ENCODE measurements around the gene KSR1.
"Not testable (repeated sequence)": the region's sequence is repeated elsewhere in the genome, so short reads cannot be mapped to it uniquely, and the experiment has no call there.

Gene KSR1

GRCh38 chr17:27634776-27635175, 178.5 kb downstream of the KSR1 start:
- no peak for DNase-seq (ENCODE audit: low read depth)

GRCh38 chr17:27635275-27635823, 179.1 kb downstream of the KSR1 start:
- DNase-seq (ENCODE audit: low read depth) = no peak

- DNase-seq (ENCODE audit: low read depth) = not testable (repeated sequence)
Measured at GRCh38 chr17:27636005-27636520, 179.8 kb downstream of the KSR1 start.

- not testable (repeated sequence) for DNase-seq (ENCODE audit: low read depth)
Measured at GRCh38 chr17:27637818-27638217, 181.6 kb downstream of the KSR1 start.

- DNase-seq (ENCODE audit: low read depth) = not testable (repeated sequence)
Measured at GRCh38 chr17:27638415-27638914, 182.2 kb downstream of the KSR1 start.

GRCh38 chr17:27640790-27641189, 184.5 kb downstream of the KSR1 start:
- no peak for DNase-seq (ENCODE audit: low read depth)

- no peak for DNase-seq (ENCODE audit: low read depth)
Measured at GRCh38 chr17:27644586-27644985, 188.3 kb downstream of the KSR1 start.

- not testable (repeated sequence) for DNase-seq (ENCODE audit: low read depth)
Measured at GRCh38 chr17:27645621-27646020, 189.4 kb downstream of the KSR1 start.

GRCh38 chr17:27646232-27646631, 190.0 kb downstream of the KSR1 start:
- DNase-seq (ENCODE audit: low read depth) = no peak

GRCh38 chr17:27647765-27648164, 191.5 kb downstream of the KSR1 start:
- no peak for DNase-seq (ENCODE audit: low read depth)

- not testable (repeated sequence) for DNase-seq (ENCODE audit: low read depth)
Measured at GRCh38 chr17:27649111-27649571, 192.9 kb downstream of the KSR1 start.

GRCh38 chr17:27649929-27650328, 193.7 kb downstream of the KSR1 start:
- DNase-seq (ENCODE audit: low read depth) = no peak

GRCh38 chr17:27650836-27651235, 194.6 kb downstream of the KSR1 start:
- no peak for DNase-seq (ENCODE audit: low read depth)

- no peak for DNase-seq (ENCODE audit: low read depth)
Measured at GRCh38 chr17:27651411-27652345, 195.4 kb downstream of the KSR1 start.

- DNase-seq (ENCODE audit: low read depth) = not testable (repeated sequence)
Measured at GRCh38 chr17:27653449-27653971, 197.3 kb downstream of the KSR1 start.

GRCh38 chr17:27654136-27654535, 197.9 kb downstream of the KSR1 start:
- DNase-seq (ENCODE audit: low read depth) = no peak

GRCh38 chr17:27654654-27655524, 198.6 kb downstream of the KSR1 start:
- DNase-seq (ENCODE audit: low read depth) = no peak

GRCh38 chr17:27655525-27656111, 199.4 kb downstream of the KSR1 start:
- DNase-seq (ENCODE audit: low read depth) = not testable (repeated sequence)

GRCh38 chr17:27656620-27657019, 200.4 kb downstream of the KSR1 start:
- not testable (repeated sequence) for DNase-seq (ENCODE audit: low read depth)

- no peak for DNase-seq (ENCODE audit: low read depth)
Measured at GRCh38 chr17:27657620-27658019, 201.4 kb downstream of the KSR1 start.

- DNase-seq (ENCODE audit: low read depth) = no peak
Measured at GRCh38 chr17:27659683-27660082, 203.4 kb downstream of the KSR1 start.
